GM19240 (cell line): Measurements from ENCODE around the gene SCMH1.

Experiments
- DNase-seq: peaks from one replicate; pipeline ENCODE4 v3.0.0; 2011; ENCODE audit warnings: low spot score; ENCODE audit not compliant: insufficient read length

Gene SCMH1

GRCh38 chr1:41006942-41007865 lies 234.9 kb downstream of the SCMH1 start:
- DNase-seq = no peak

DNA sequence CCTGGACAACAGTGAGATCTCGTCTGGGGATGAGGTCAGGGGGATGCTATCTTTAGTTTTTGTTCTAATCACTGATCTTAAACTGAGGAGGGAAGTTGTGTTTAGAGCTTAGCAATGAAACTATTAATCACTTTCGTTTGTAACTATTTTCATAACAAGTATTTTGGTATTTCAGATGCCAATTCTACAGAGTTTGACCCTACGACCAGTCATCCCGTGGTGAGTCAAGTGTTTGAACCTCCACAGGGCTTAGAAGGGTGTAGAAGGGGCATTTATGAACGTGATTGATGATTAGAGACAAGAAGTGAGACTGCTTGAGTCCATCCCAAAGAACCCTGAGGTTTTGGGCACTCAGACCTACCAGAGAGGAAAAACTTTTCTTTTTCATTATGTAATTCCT lies 236.2 kb downstream of the SCMH1 start:
- DNase-seq = no peak

DNA sequence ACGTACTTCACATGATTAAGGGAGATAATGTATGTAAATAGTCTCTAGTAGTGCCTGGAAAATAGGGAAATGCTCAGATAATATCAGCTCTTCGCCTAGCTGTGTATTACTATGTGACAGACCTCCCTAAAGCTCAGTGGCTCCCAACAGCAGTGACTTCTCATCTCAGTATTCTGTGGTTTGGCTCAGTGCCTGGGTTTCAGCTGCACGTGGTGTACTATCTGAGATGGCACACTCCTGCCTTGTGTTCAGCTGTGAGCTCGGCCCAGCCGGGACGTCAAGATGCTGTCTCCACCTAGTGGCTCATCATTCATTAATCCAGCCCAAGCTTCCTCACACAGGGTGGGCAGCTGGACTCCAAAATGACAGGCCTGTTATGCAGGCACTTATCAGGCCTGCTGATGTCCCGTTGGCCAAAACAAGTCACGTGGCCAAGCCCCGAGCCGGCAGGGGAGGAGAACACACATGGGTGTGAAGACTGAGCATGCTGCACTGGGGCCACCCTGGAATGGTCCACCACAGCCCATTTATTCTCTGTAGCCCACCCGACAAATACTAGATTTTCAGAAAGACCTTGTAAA lies 238.4 kb downstream of the SCMH1 start:
- DNase-seq = peak; percentile 85

DNA sequence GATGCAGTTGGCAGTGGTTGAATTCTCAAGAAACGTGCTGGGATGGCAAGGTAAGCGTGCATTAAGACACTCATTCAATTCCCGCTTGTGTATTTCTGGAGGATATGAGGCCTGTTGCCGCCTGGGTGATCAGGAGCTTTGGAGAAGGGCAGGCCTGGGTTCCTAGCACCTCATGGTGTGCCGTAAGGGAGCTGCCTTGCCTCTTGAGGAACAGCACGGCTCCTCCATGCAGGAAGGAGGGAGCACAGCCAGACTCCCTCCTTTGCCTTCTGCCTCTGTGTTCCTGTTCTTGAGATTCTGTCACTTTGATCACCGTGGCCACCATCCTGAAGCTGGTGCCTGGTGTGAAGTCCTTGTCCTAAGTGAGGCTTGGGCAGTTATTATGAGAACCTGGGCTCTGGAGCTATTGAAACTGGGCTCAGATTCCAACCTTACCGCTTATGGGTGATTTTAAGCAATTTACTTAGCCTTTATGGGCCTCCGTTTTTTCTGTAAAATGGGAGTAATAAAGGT lies 238.9 kb downstream of the SCMH1 start:
- DNase-seq = no peak

DNA sequence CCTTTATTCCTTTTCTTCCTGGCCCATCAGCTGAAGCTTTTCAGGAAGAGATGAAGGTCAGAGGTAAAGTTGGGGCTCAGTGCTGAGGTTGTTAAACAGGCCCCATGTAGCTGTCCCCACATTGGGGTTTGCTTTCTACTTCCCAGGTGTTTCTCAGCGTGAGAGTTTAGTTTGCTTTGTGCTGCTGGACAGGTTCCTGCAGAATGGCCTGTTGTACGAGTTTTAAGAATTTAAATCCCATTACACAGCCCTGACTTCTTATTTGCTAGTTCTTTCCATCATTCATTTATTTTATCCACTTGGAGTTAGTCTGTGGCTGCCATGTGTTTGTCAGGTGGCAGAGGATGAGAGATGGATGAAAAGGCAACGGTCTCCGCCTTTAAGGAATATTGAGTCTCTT lies 243.4 kb downstream of the SCMH1 start:
- no peak for DNase-seq

GRCh38 chr1:40997096-40997495 lies 245.0 kb downstream of the SCMH1 start:
- no peak for DNase-seq

DNA sequence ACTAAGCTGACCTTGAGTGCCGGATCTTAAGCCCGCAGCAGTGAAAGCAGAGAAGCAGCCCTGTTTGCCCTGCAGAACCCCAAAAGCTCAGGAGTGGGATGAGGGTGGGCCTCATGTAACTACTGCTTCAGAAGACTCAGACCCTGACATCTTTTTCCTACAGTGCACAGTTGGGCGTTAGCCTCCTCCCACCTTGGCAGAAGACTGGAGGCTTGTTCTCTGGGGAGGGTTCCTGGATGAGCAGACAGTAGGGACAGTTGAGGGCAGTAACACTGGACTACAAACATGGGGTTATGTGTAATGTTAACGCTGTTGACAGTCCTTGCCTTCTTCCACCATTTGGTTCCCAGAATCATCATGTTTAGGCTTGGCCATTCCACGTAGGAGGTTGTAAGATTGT lies 253.0 kb downstream of the SCMH1 start:
- no peak for DNase-seq

- no peak for DNase-seq
Measured at GRCh38 chr1:40988280-40988679, 253.8 kb downstream of the SCMH1 start.

- DNase-seq = no peak
Measured at GRCh38 chr1:40987439-40988276, 254.4 kb downstream of the SCMH1 start.

DNA sequence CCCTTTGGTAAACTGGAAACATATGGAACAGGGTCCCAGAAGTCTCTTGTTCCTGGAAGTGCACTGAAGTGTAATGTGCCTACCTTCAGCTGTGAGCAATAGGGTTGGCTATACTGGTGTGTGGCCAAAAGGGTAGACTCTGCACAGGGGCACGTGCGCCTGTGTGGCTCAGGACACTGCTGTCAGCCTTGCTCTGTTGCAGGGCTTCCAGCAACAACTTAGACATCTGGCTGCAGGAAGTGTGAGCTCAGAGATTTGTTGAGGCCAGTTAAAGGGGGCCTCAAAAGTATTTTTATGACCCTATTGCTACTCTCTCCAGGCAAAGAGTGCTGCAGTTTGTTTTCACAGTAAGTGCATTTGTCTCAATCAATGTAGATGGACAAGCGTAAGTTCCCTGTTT lies 255.2 kb downstream of the SCMH1 start:
- DNase-seq = no peak

- DNase-seq = no peak
Measured at GRCh38 chr1:40986328-40986783, 255.8 kb downstream of the SCMH1 start.

DNA sequence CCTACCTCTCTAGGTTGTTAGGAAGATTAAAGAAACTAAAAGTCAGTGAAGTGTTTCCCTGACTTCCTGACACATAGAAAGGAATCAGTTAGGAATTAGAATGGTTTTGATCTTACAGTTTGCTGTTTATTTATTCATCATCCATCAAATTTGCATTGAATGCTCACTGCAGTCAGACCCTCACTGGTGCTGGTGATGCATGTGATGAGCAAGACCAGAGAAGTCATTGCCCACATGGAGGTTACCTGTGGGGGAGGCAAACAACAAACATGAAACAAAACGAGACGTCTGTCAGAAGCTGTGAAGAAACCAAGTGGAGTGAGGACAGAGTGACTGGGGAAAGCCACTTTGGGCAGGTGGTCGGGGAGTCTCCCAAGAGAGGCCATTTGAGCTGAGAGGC lies 256.2 kb downstream of the SCMH1 start:
- no peak for DNase-seq

DNA sequence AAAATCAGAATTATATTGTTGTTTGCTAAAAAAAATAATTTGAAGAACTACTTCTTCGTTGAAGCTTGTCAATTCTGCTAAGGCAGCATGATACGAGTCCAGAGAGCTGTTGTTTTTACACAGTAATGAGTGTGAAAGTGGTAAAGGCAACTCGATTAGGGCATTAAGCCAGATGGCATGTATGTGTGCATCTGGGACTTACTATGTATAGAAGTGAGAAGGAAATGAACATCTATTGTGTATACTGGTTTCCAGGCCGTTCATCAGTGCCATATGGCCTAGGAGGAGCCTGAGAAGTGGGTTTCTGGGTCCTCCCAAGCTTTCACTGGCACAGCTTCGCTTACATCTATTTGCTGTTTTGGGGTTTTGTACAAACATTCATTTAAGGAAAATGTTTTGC lies 256.9 kb downstream of the SCMH1 start:
- DNase-seq = no peak

GRCh38 chr1:40984531-40984930 lies 257.6 kb downstream of the SCMH1 start:
- DNase-seq = no peak

DNA sequence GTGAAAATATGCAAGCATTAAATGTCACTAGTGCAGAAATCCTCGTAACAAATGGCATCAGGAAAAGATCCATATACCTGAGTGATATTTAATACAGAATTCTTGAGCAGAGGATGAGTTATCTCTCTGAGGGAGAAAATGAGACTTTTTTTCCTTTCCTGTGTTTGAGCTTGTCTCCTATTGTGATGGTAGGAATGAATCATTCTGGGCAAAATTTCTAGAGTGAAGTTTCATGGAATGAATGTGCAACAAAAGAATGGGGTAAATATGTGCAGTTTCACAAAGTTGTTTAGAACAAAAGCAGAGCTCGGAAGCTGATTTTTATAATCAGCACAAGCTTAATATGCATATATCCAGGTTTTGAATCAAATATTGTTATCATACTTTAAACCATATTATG lies 258.0 kb downstream of the SCMH1 start:
- no peak for DNase-seq

DNA sequence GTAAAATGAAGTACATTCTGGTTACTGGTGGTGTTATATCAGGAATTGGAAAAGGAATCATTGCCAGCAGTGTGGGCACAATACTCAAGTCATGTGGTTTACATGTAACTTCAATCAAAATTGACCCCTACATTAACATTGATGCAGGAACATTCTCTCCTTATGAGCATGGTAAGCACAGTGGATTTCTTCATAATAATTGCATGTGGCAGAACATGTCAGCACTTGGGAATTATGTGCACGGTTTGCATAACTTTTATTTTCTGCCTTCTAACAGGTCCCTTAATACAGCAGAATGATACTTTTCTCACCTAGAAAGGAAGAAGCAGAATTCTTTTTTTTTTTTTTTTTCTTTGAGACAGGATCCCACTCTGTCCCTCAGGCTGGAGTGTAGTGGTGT lies 258.8 kb downstream of the SCMH1 start:
- no peak for DNase-seq

- no peak for DNase-seq
Measured at GRCh38 chr1:40982721-40983120, 259.4 kb downstream of the SCMH1 start.

GRCh38 chr1:40981691-40982448 lies 260.2 kb downstream of the SCMH1 start:
- DNase-seq = no peak

GRCh38 chr1:40980453-40981121 lies 261.5 kb downstream of the SCMH1 start:
- DNase-seq = peak; percentile 37

DNA sequence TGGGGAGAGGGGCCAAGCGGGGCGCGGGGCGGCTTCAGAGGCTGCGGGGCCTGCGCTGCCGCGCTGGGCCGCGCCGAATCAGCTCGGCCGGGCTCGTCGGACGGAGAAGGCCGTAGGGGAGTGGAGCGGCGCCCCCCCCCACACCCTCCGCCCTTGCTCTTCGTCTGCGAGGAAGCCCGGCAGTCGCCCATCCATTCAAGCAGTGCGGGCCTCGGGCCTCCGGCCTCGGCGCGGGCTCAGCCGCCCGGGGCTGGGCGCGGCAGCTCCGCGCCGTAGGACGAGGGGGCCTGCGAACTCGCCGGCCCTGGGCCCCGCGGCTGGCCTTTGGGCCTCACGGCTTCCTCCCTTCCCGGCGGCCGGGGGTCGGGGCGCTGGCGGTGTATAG lies 262.0 kb downstream of the SCMH1 start:
- DNase-seq = peak; percentile 22
